ENCODE measurements around the gene RETSAT. TPM values are rescaled to one million over a fixed set of nuclear protein-coding genes. Genes with fewer than 3 reads are reported as not detected.
A peak's percentile ranks its signal among the peaks of the same experiment; 100 is the strongest.

Gene RETSAT
- total and polyA plus RNA-seq, 2 of the 13 experiments (the other 11 are each of a cell fraction or from before 2014, with no cell fraction given): 46.7 to 61.0 TPM

DNA sequence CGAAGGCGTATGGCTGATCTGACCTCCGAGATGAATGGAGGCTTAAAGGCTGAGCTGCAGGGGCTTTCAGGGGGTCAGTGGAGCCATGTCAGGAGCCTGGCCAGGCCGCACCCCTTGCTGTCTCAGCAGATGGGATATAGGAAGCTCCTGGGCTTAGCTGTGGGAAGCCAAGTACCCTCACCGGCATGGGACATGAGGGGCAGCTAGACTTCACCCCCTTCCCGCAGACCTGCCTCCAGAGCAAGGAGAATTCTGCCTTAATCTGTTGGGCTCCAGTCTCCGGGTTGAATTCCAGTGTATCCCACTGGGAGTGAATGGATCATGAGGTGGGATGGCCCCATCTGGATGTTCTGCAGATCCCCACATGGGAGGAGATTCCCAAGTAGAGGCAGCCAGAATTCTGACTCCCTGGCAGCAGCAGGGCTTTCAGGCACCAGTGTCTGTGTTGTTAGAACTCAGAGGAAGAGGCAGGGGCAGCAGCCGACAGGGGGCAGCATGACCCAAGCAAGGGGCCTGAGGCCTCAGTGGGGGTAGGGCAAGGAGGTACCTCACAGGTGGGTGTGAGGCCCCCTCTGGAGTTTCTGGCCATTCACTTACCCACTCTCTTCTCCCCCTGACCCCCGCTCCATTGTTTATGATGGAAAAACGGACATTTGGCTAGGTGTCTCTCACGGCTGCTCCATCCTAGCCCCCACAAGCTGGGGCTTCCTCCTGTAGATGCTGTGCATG lies 36.8 kb upstream of the RETSAT start (continued):
- TF ChIP-seq, protein P1, sequence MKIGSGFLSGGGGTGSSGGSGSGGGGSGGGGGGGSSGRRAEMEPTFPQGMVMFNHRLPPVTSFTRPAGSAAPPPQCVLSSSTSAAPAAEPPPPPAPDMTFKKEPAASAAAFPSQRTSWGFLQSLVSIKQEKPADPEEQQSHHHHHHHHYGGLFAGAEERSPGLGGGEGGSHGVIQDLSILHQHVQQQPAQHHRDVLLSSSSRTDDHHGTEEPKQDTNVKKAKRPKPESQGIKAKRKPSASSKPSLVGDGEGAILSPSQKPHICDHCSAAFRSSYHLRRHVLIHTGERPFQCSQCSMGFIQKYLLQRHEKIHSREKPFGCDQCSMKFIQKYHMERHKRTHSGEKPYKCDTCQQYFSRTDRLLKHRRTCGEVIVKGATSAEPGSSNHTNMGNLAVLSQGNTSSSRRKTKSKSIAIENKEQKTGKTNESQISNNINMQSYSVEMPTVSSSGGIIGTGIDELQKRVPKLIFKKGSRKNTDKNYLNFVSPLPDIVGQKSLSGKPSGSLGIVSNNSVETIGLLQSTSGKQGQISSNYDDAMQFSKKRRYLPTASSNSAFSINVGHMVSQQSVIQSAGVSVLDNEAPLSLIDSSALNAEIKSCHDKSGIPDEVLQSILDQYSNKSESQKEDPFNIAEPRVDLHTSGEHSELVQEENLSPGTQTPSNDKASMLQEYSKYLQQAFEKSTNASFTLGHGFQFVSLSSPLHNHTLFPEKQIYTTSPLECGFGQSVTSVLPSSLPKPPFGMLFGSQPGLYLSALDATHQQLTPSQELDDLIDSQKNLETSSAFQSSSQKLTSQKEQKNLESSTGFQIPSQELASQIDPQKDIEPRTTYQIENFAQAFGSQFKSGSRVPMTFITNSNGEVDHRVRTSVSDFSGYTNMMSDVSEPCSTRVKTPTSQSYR (CRISPR knock-in tag; IDR thresholded peaks at IDR 0.05; ENCODE audit: borderline replicate concordance): peak; percentile 93
- TF ChIP-seq RARA (CRISPR knock-in tag; IDR thresholded peaks at IDR 0.05) (peak; percentile 9; the same call in 1 of the 2 replicates), SMC3 (IDR thresholded peaks at IDR 0.05; ENCODE audit: low read length) (peak; percentile 93), ISL2 (CRISPR knock-in tag; IDR thresholded peaks at IDR 0.05) (peak; percentile 44; the same call in 1 of the 2 replicates), NFKB2 (CRISPR knock-in tag; IDR thresholded peaks at IDR 0.05; ENCODE audit: borderline replicate concordance) (peak; percentile 54; the same call in 1 of the 2 replicates), MEIS1 (CRISPR knock-in tag; IDR thresholded peaks at IDR 0.05; ENCODE audit: borderline replicate concordance) (peak; percentile 51; the same call in 1 of the 2 replicates), BCL6 (CRISPR knock-in tag; IDR thresholded peaks at IDR 0.05) (0 out of 2 replicates have a peak, but pooled peaks have one; percentile 28), ZNF20 (CRISPR knock-in tag; IDR thresholded peaks at IDR 0.05) (no peak)
- TF ChIP-seq, protein P2, sequence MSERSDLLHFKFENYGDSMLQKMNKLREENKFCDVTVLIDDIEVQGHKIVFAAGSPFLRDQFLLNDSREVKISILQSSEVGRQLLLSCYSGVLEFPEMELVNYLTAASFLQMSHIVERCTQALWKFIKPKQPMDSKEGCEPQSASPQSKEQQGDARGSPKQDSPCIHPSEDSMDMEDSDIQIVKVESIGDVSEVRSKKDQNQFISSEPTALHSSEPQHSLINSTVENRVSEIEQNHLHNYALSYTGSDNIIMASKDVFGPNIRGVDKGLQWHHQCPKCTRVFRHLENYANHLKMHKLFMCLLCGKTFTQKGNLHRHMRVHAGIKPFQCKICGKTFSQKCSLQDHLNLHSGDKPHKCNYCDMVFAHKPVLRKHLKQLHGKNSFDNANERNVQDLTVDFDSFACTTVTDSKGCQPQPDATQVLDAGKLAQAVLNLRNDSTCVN (CRISPR knock-in tag; IDR thresholded peaks at IDR 0.05; ENCODE audit: borderline replicate concordance): no peak
- TF ChIP-seq, protein P3, sequence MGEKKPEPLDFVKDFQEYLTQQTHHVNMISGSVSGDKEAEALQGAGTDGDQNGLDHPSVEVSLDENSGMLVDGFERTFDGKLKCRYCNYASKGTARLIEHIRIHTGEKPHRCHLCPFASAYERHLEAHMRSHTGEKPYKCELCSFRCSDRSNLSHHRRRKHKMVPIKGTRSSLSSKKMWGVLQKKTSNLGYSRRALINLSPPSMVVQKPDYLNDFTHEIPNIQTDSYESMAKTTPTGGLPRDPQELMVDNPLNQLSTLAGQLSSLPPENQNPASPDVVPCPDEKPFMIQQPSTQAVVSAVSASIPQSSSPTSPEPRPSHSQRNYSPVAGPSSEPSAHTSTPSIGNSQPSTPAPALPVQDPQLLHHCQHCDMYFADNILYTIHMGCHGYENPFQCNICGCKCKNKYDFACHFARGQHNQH (CRISPR knock-in tag; IDR thresholded peaks at IDR 0.05): peak; percentile 55; the same call in 1 of the 2 replicates
- TF ChIP-seq, protein P4, sequence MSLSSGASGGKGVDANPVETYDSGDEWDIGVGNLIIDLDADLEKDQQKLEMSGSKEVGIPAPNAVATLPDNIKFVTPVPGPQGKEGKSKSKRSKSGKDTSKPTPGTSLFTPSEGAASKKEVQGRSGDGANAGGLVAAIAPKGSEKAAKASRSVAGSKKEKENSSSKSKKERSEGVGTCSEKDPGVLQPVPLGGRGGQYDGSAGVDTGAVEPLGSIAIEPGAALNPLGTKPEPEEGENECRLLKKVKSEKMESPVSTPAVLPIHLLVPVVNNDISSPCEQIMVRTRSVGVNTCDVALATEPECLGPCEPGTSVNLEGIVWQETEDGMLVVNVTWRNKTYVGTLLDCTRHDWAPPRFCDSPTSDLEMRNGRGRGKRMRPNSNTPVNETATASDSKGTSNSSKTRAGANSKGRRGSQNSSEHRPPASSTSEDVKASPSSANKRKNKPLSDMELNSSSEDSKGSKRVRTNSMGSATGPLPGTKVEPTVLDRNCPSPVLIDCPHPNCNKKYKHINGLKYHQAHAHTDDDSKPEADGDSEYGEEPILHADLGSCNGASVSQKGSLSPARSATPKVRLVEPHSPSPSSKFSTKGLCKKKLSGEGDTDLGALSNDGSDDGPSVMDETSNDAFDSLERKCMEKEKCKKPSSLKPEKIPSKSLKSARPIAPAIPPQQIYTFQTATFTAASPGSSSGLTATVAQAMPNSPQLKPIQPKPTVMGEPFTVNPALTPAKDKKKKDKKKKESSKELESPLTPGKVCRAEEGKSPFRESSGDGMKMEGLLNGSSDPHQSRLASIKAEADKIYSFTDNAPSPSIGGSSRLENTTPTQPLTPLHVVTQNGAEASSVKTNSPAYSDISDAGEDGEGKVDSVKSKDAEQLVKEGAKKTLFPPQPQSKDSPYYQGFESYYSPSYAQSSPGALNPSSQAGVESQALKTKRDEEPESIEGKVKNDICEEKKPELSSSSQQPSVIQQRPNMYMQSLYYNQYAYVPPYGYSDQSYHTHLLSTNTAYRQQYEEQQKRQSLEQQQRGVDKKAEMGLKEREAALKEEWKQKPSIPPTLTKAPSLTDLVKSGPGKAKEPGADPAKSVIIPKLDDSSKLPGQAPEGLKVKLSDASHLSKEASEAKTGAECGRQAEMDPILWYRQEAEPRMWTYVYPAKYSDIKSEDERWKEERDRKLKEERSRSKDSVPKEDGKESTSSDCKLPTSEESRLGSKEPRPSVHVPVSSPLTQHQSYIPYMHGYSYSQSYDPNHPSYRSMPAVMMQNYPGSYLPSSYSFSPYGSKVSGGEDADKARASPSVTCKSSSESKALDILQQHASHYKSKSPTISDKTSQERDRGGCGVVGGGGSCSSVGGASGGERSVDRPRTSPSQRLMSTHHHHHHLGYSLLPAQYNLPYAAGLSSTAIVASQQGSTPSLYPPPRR (CRISPR knock-in tag; IDR thresholded peaks at IDR 0.05; ENCODE audit: borderline replicate concordance): peak; percentile 52; the same call in 1 of the 2 replicates
- TF ChIP-seq, protein P5, sequence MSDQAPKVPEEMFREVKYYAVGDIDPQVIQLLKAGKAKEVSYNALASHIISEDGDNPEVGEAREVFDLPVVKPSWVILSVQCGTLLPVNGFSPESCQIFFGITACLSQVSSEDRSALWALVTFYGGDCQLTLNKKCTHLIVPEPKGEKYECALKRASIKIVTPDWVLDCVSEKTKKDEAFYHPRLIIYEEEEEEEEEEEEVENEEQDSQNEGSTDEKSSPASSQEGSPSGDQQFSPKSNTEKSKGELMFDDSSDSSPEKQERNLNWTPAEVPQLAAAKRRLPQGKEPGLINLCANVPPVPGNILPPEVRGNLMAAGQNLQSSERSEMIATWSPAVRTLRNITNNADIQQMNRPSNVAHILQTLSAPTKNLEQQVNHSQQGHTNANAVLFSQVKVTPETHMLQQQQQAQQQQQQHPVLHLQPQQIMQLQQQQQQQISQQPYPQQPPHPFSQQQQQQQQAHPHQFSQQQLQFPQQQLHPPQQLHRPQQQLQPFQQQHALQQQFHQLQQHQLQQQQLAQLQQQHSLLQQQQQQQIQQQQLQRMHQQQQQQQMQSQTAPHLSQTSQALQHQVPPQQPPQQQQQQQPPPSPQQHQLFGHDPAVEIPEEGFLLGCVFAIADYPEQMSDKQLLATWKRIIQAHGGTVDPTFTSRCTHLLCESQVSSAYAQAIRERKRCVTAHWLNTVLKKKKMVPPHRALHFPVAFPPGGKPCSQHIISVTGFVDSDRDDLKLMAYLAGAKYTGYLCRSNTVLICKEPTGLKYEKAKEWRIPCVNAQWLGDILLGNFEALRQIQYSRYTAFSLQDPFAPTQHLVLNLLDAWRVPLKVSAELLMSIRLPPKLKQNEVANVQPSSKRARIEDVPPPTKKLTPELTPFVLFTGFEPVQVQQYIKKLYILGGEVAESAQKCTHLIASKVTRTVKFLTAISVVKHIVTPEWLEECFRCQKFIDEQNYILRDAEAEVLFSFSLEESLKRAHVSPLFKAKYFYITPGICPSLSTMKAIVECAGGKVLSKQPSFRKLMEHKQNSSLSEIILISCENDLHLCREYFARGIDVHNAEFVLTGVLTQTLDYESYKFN (CRISPR knock-in tag; conservative IDR thresholded peaks at IDR 0.05): peak; percentile 51; the same call in 1 of the 2 replicates

Measured in HepG2 (cell line).